Transverse colon (tissue), 3 donors: ENCODE results near the gene TYRO3.

Experiments used
- CTCF ChIP-seq, 5 experiments: fragments of 200-600 bp in 3 of 5; fragments of 450-650 bp in 2 of 5; sonication (generic) in 3 of 5; IDR thresholded peaks; 1 replicate in 2 of 5; 2 replicates in 3 of 5; pipeline ENCODE4 v1.5.1; 2016 to 2017; ENCODE audit warnings: antibody characterized with exemption in 5 of 5, inconsistent platforms in 3 of 5, mild to moderate bottlenecking in 2 of 5, moderate library complexity in 1 of 5
- POLR2A ChIP-seq: fragments of 450-650 bp; IDR thresholded peaks from one replicate; pipeline ENCODE4 v1.6.1; 2016; ENCODE audit warnings: antibody characterized with exemption, mild to moderate bottlenecking, moderate library complexity

GRCh38 chr15:41543521-41543870, 15.5 kb upstream of the TYRO3 start:
- TF ChIP-seq CTCF (IDR thresholded peaks at IDR 0.05) (no peak), POLR2A (no peak)
